H9 (cell line): ENCODE data around the gene WIPI1. TPM values are rescaled to one million over a fixed set of nuclear protein-coding genes. Genes with fewer than 3 reads are reported as not detected.

Experiments used
- DNase-seq: peaks from one replicate; pipeline ENCODE4 v3.0.0-alpha.2; 2017
- H2AFZ ChIP-seq: one replicate; pipeline ENCODE4 v1.6.1; 2013; ENCODE audit warnings: mild to moderate bottlenecking, low read length, control low read depth, moderate library complexity
- H2AK5ac ChIP-seq: 2 replicates; pipeline ENCODE4 v1.6.1; 2013; ENCODE audit warnings: low read length, control low read depth, mixed read lengths; ENCODE audit not compliant: insufficient read length
- H2BK120ac ChIP-seq: one replicate; pipeline ENCODE4 v1.6.1; 2013; ENCODE audit warnings: low read depth, mild to moderate bottlenecking, low read length, control low read depth, inconsistent platforms; ENCODE audit not compliant: poor library complexity, severe bottlenecking
- H2BK12ac ChIP-seq: 2 replicates; pipeline ENCODE4 v1.6.1; 2013; ENCODE audit warnings: low read length, control low read depth, mixed read lengths, low read depth; ENCODE audit not compliant: insufficient read length
- H2BK15ac ChIP-seq: 2 replicates; pipeline ENCODE4 v1.6.1; 2013; ENCODE audit warnings: low read depth, low read length, control low read depth
- H2BK20ac ChIP-seq: one replicate; pipeline ENCODE4 v1.6.1; 2013; ENCODE audit warnings: low read depth, mild to moderate bottlenecking, low read length, control low read depth, inconsistent platforms; ENCODE audit not compliant: poor library complexity, severe bottlenecking
- H2BK5ac ChIP-seq: 2 replicates; pipeline ENCODE4 v1.6.1; 2013; ENCODE audit warnings: low read length, control low read depth, mixed read lengths; ENCODE audit not compliant: insufficient read length
- H3K14ac ChIP-seq: 2 replicates; pipeline ENCODE4 v1.6.1; 2013; ENCODE audit warnings: low read length, control low read depth; ENCODE audit not compliant: insufficient read depth
- H3K18ac ChIP-seq: 2 replicates; pipeline ENCODE4 v1.6.1; 2013; ENCODE audit warnings: low read depth, mild to moderate bottlenecking, mixed read lengths, low read length, control low read depth; ENCODE audit not compliant: insufficient read length
- H3K23ac ChIP-seq: 2 replicates; pipeline ENCODE4 v1.6.1; 2013; ENCODE audit warnings: low read length, control low read depth, mixed read lengths, low read depth; ENCODE audit not compliant: insufficient read length
- H3K23me2 ChIP-seq: 2 replicates; pipeline ENCODE4 v1.6.1; 2013; ENCODE audit warnings: low read depth, mild to moderate bottlenecking, mixed read lengths, low read length, control low read depth; ENCODE audit not compliant: insufficient read length, poor library complexity, severe bottlenecking
- H3K27ac ChIP-seq: 2 replicates; pipeline ENCODE4 v1.5.1; 2013; ENCODE audit warnings: low read length, control low read depth, mixed read lengths, low read depth; ENCODE audit not compliant: insufficient read length
- H3K27me3 ChIP-seq: 2 replicates; pipeline ENCODE4 v1.6.1; 2013; ENCODE audit warnings: low read length, control low read depth, inconsistent platforms; ENCODE audit not compliant: insufficient read depth
- H3K4ac ChIP-seq: 2 replicates; pipeline ENCODE4 v1.6.1; 2013; ENCODE audit warnings: low read depth, mild to moderate bottlenecking, control low read depth, inconsistent platforms, low read length, moderate library complexity
- H3K4me1 ChIP-seq: 2 replicates; pipeline ENCODE4 v1.6.1; 2013; ENCODE audit warnings: low read length, control low read depth, inconsistent platforms; ENCODE audit not compliant: insufficient read depth
- H3K4me2 ChIP-seq: 2 replicates; pipeline ENCODE4 v1.6.1; 2013; ENCODE audit warnings: low read length, control low read depth, mixed read lengths; ENCODE audit not compliant: insufficient read length, insufficient read depth
- H3K56ac ChIP-seq: 2 replicates; pipeline ENCODE4 v1.6.1; 2013; ENCODE audit warnings: low read depth, mild to moderate bottlenecking, mixed read lengths, low read length, control low read depth; ENCODE audit not compliant: insufficient read length
- H3K79me1 ChIP-seq: 2 replicates; pipeline ENCODE4 v1.6.1; 2013; ENCODE audit warnings: low read depth, mild to moderate bottlenecking, moderate library complexity, low read length, control low read depth, inconsistent platforms; ENCODE audit not compliant: insufficient read depth, poor library complexity, severe bottlenecking
- H3K79me2 ChIP-seq: 2 replicates; pipeline ENCODE4 v1.6.1; 2013; ENCODE audit warnings: low read length, control low read depth, inconsistent platforms; ENCODE audit not compliant: insufficient read depth
- H3K9ac ChIP-seq: 2 replicates; pipeline ENCODE4 v1.6.1; 2013; ENCODE audit warnings: low read length, control low read depth, mixed read lengths; ENCODE audit not compliant: insufficient read length; ENCODE audit errors: extremely low read depth
- H3K9me3 ChIP-seq: one replicate; pipeline ENCODE4 v1.6.1; 2013; ENCODE audit warnings: low read depth, low read length, inconsistent platforms; ENCODE audit not compliant: control insufficient read depth
- H3T11ph ChIP-seq: one replicate; pipeline ENCODE4 v1.6.1; 2013; ENCODE audit warnings: mild to moderate bottlenecking, low read length, control low read depth, inconsistent platforms
- H4K20me1 ChIP-seq: one replicate; pipeline ENCODE4 v1.6.1; 2013; ENCODE audit not compliant: control insufficient read depth, insufficient read length, insufficient read depth
- H4K5ac ChIP-seq: 2 replicates; pipeline ENCODE4 v1.6.1; 2013; ENCODE audit warnings: low read depth, mild to moderate bottlenecking, mixed read lengths, low read length, control low read depth; ENCODE audit not compliant: insufficient read length
- H4K8ac ChIP-seq: replicated peaks from 2 replicates; pipeline ENCODE4 v1.6.1; 2013; ENCODE audit warnings: low read length, control low read depth, mixed read lengths, low read depth; ENCODE audit not compliant: insufficient read length
- H4K91ac ChIP-seq: 2 replicates; pipeline ENCODE4 v1.6.1; 2013; ENCODE audit warnings: low read depth, mild to moderate bottlenecking, moderate library complexity, mixed read lengths, low read length, control low read depth; ENCODE audit not compliant: insufficient read length
- H3K27ac Mint-ChIP-seq, 3 experiments: 2 replicates in 2 of 3; 3 replicates in 1 of 3; pipeline ENCODE4 v1.8.0; 2020 to 2021; ENCODE audit warnings: mixed read lengths in 3 of 3, mild to moderate bottlenecking in 1 of 3, moderate library complexity in 1 of 3
- H3K27me3 Mint-ChIP-seq: 2 replicates; pipeline ENCODE4 v1.8.0; 2021; ENCODE audit warnings: low read depth, mild to moderate bottlenecking, moderate library complexity, mixed read lengths
- H3K36me3 Mint-ChIP-seq, 3 experiments: 2 replicates in 2 of 3; 3 replicates in 1 of 3; pipeline ENCODE4 v1.8.0; 2020 to 2021; ENCODE audit warnings: low read depth in 3 of 3, mixed read lengths in 3 of 3; ENCODE audit not compliant: insufficient read depth in 1 of 3
- H3K4me1 Mint-ChIP-seq, 2 experiments: 2 replicates each; pipeline ENCODE4 v1.8.0; 2020; ENCODE audit warnings: mixed read lengths in 2 of 2
- H3K4me3 Mint-ChIP-seq, 2 experiments: 2 replicates in 1 of 2; 3 replicates in 1 of 2; pipeline ENCODE4 v1.8.0; 2020 to 2021; ENCODE audit warnings: mild to moderate bottlenecking in 2 of 2, mixed read lengths in 2 of 2, moderate library complexity in 1 of 2
- H3K9me3 Mint-ChIP-seq, 2 experiments: 2 replicates in 1 of 2; 3 replicates in 1 of 2; pipeline ENCODE4 v1.8.0; 2020; ENCODE audit warnings: mild to moderate bottlenecking in 2 of 2, mixed read lengths in 2 of 2, moderate library complexity in 1 of 2
- CTCF ChIP-seq: fragments of 200-600 bp; sonication (generic); conservative IDR thresholded peaks from 3 replicates; pipeline ENCODE4 v1.8.0; 2021; ENCODE audit warnings: antibody characterized with exemption, mild to moderate bottlenecking
- WGBS: extraction: QIAGEN DNeasy Blood & Tissue Kit; methylation state at CpG from one replicate; pipeline ENCODE4 v1.1.7; 2013; ENCODE audit warnings: missing lambda C conversion rate, low lambda C conversion rate, mixed read lengths; ENCODE audit not compliant: insufficient read length; ENCODE audit errors: extremely low coverage; 5-methylcytosine and 5-hydroxymethylcytosine counted together
- total RNA-seq: library from RNA; stranded (reverse); gene quantifications from 2 replicates; pipeline ENCODE4 v1.2.1, GENCODE V29; 2021

Gene WIPI1
- total RNA-seq, 1 experiment from 2014 or later = 15.4 TPM

GRCh38 chr17:68451670-68452354 is 5.5 kb downstream of the WIPI1 start:
- H3K23ac ChIP-seq = no peak overlapping the region
- no peak overlapping the region for H3K14ac ChIP-seq
- H4K91ac ChIP-seq = no peak overlapping the region
- no peaks in the 10 kb centered on the region for H3K79me1 ChIP-seq
- no peak overlapping the region for H3K27ac ChIP-seq
- H3K9ac ChIP-seq = no peak overlapping the region
- H3K18ac ChIP-seq = no peak overlapping the region
- H3K4me1 ChIP-seq = no peaks in the 10 kb centered on the region
- no peak overlapping the region for H4K8ac ChIP-seq
- no peak overlapping the region for H3K4me2 ChIP-seq
- H3K27me3 ChIP-seq = no peaks in the 10 kb centered on the region
- no peak for TF ChIP-seq CTCF
- no peaks in the 10 kb centered on the region for H3K23me2 ChIP-seq
- H2BK120ac ChIP-seq = no peak overlapping the region
- no peak overlapping the region for H4K5ac ChIP-seq
- DNase-seq = no peak
- H3K4ac ChIP-seq = no peak overlapping the region
- no peak overlapping the region for H2BK12ac ChIP-seq
- no peaks in the 10 kb centered on the region for H3K9me3 ChIP-seq
- no peak overlapping the region for H2BK20ac ChIP-seq
- Mint-ChIP-seq H3K9me3 (no peaks in the 10 kb centered on the region), H3K36me3 (peaks cover 11 to 21% (median 18%) of the 10 kb centered on the region in 3 experiments; a peak in 6 of 7 replicates), H3K27me3 (no peaks in the 10 kb centered on the region), H3K4me3 (no peak overlapping the region), H3K4me1 (peaks cover 13 to 14% of the 10 kb centered on the region in 2 experiments), H3K27ac (no peak overlapping the region)
- no peaks in the 10 kb centered on the region for H4K20me1 ChIP-seq
- H3T11ph ChIP-seq = no peak overlapping the region
- no peak overlapping the region for H2BK5ac ChIP-seq
- no CpG with 5 or more reads among the region's 5 CpGs for WGBS
- no peak overlapping the region for H2AFZ ChIP-seq
- no peaks in the 10 kb centered on the region for H3K79me2 ChIP-seq
- no peak overlapping the region for H2BK15ac ChIP-seq
- H3K56ac ChIP-seq = no peak overlapping the region
- no peak overlapping the region for H2AK5ac ChIP-seq
